ENCODE results near the gene ULK4. TPM values are rescaled to one million over a fixed set of nuclear protein-coding genes. Genes with fewer than 3 reads are reported as not detected.
A peak's percentile ranks its signal among the peaks of the same experiment; 100 is the strongest.

The ULK4 gene
- total and polyA plus RNA-seq, 2 of the 4 experiments (the other 2 are of a cell fraction), result 2.7 to 5.0 TPM

DNA sequence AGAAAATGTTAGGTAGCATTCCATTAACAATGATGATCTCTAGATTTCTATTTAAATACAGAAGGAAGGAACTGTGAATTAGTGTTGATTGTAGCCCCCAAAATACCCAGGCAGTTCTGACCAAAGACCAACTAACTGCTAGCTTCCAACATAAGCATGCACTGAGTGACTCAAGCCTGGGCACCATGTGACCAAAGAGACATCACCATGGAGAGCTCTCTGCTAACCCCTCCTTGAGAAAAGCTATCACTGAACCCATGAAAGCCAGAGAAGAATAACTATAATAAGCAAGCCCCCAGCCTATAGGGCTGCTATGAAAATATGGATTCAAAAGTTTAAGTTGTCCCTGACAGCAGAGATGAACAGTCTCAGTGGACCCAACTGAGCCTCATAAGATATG lies 310.2 kb downstream of the ULK4 start:
- no peak overlapping the region for H3K4me3 ChIP-seq (ENCODE audit: insufficient read depth, low read depth, low read length)
- TF ChIP-seq, protein P1, sequence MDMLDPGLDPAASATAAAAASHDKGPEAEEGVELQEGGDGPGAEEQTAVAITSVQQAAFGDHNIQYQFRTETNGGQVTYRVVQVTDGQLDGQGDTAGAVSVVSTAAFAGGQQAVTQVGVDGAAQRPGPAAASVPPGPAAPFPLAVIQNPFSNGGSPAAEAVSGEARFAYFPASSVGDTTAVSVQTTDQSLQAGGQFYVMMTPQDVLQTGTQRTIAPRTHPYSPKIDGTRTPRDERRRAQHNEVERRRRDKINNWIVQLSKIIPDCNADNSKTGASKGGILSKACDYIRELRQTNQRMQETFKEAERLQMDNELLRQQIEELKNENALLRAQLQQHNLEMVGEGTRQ (IDR thresholded peaks at IDR 0.05; ENCODE audit: low read depth, low read length), result peak; percentile 14; the same call in 1 of the 2 replicates
- no peak for TF ChIP-seq POLR2A (IDR thresholded peaks at IDR 0.05; ENCODE audit: low read depth, low read length)
- no peak for TF ChIP-seq MAFK (IDR thresholded peaks at IDR 0.05; ENCODE audit: low read depth, low read length)
- H2BK15ac ChIP-seq (ENCODE audit: low read depth, low read length), result no peak overlapping the region
- no peak overlapping the region for H4K5ac ChIP-seq (ENCODE audit: low read depth, low read length)
- H3K9me3 ChIP-seq (ENCODE audit: control insufficient read depth, insufficient read depth, low read length), result peaks cover 3% of the 10 kb centered on the region; the same call in 1 of the 2 replicates
- H2AK5ac ChIP-seq (ENCODE audit: low read depth, low read length), result no peak overlapping the region
- H3K4me1 ChIP-seq (ENCODE audit: control insufficient read depth, insufficient read depth, low read length), result peaks cover 4% of the 10 kb centered on the region; the same call in 1 of the 2 replicates
- no peak overlapping the region for H3K27ac ChIP-seq (ENCODE audit: insufficient read depth, low read length)
- H4K20me1 ChIP-seq (ENCODE audit: insufficient read depth, low read length), result no peaks in the 10 kb centered on the region
- intact Hi-C loops (cut with micrococcal nuclease), result no loop called here
- no peaks in the 10 kb centered on the region for H3K36me3 ChIP-seq (ENCODE audit: control insufficient read depth, insufficient read depth, low read length)
- in situ Hi-C loops (cut with MboI; ENCODE audit: low sequenced_read_pairs), result no loop called here
- no TSS peak for BruUV-seq (replicated peaks)
- no peak for ATAC-seq (ENCODE audit: low read depth)
- no peak overlapping the region for H2BK120ac ChIP-seq (ENCODE audit: low read depth, low read length)
- no peak overlapping the region for H3K4ac ChIP-seq (ENCODE audit: low read depth, low read length)
- no peaks in the 10 kb centered on the region for H3K9me1 ChIP-seq (ENCODE audit: insufficient read depth, low read length)
- no peak overlapping the region for H3K18ac ChIP-seq (ENCODE audit: low read depth, low read length)
- H3K14ac ChIP-seq (replicated peaks; ENCODE audit: low read depth, low read length), result no peak overlapping the region
- H3K4me2 ChIP-seq (ENCODE audit: low read depth, low read length), result no peak overlapping the region
- H2AK9ac ChIP-seq (replicated peaks; ENCODE audit: low read depth, low read length, poor library complexity), result no peak overlapping the region
- no peak overlapping the region for H3K23ac ChIP-seq (ENCODE audit: low read depth, low read length)
- no peak overlapping the region for H2AFZ ChIP-seq (replicated peaks; ENCODE audit: low read length, poor library complexity)
- no peak overlapping the region for H4K91ac ChIP-seq (ENCODE audit: insufficient read depth, low read depth, low read length)
- DNase-seq, result no peak
- H2BK20ac ChIP-seq (ENCODE audit: low read depth, low read length), result no peak overlapping the region
- CTCF ChIA-PET, result no interaction called here
- H3K27me3 ChIP-seq (ENCODE audit: control insufficient read depth, insufficient read depth, low read length), result no peaks in the 10 kb centered on the region
- POLR2A ChIA-PET (ENCODE audit: unreplicated experiment), result no interaction called here
- no peak overlapping the region for H2BK5ac ChIP-seq (ENCODE audit: low read depth, low read length, poor library complexity, severe bottlenecking)
- H4K8ac ChIP-seq (ENCODE audit: low read depth in 2 of 2, low read length in 2 of 2), result no peak overlapping the region
- no peak overlapping the region for H3K56ac ChIP-seq (ENCODE audit: extremely low read depth, insufficient read depth, low read length)
- H3K79me1 ChIP-seq (ENCODE audit: low read depth in 1 of 2, low read length in 2 of 2), result no peaks in the 10 kb centered on the region
- dilution Hi-C loops (cut with HindIII; ENCODE audit: low sequenced_read_pairs, unreplicated experiment), result no loop called here
- no peak overlapping the region for H3K9ac ChIP-seq (ENCODE audit: low read depth, low read length)
